ENCODE data around the gene LRTM2. TPM values are rescaled to one million over a fixed set of nuclear protein-coding genes. Genes with fewer than 3 reads are reported as not detected.

LRTM2 gene
- total and polyA plus RNA-seq, 9 of the 15 experiments (the other 6 are each of a cell fraction or from before 2014, with no cell fraction given): 0.09 TPM; not detected in 8

GRCh38 chr12:1803736-1804135, 16.6 kb upstream of the LRTM2 start:
- intact Hi-C loops (cut with micrococcal nuclease): no loop called here
- TF ChIP-seq, protein P1, sequence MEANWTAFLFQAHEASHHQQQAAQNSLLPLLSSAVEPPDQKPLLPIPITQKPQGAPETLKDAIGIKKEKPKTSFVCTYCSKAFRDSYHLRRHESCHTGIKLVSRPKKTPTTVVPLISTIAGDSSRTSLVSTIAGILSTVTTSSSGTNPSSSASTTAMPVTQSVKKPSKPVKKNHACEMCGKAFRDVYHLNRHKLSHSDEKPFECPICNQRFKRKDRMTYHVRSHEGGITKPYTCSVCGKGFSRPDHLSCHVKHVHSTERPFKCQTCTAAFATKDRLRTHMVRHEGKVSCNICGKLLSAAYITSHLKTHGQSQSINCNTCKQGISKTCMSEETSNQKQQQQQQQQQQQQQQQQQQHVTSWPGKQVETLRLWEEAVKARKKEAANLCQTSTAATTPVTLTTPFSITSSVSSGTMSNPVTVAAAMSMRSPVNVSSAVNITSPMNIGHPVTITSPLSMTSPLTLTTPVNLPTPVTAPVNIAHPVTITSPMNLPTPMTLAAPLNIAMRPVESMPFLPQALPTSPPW (CRISPR knock-in tag; IDR thresholded peaks at IDR 0.05): no peak
- no peak for TF ChIP-seq ARID4B (CRISPR knock-in tag; IDR thresholded peaks at IDR 0.05)
- TF ChIP-seq, protein P2, sequence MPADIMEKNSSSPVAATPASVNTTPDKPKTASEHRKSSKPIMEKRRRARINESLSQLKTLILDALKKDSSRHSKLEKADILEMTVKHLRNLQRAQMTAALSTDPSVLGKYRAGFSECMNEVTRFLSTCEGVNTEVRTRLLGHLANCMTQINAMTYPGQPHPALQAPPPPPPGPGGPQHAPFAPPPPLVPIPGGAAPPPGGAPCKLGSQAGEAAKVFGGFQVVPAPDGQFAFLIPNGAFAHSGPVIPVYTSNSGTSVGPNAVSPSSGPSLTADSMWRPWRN (IDR thresholded peaks at IDR 0.05; ENCODE audit: low read depth): no peak
- TF ChIP-seq ZNF354B (CRISPR knock-in tag; IDR thresholded peaks at IDR 0.05): no peak
- TF ChIP-seq, protein P3, sequence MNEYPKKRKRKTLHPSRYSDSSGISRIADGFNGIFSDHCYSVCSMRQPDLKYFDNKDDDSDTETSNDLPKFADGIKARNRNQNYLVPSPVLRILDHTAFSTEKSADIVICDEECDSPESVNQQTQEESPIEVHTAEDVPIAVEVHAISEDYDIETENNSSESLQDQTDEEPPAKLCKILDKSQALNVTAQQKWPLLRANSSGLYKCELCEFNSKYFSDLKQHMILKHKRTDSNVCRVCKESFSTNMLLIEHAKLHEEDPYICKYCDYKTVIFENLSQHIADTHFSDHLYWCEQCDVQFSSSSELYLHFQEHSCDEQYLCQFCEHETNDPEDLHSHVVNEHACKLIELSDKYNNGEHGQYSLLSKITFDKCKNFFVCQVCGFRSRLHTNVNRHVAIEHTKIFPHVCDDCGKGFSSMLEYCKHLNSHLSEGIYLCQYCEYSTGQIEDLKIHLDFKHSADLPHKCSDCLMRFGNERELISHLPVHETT (CRISPR knock-in tag; conservative IDR thresholded peaks at IDR 0.05 in 1 of 2, IDR thresholded peaks at IDR 0.05 in 1 of 2): no peak
- TF ChIP-seq ZNF444 (CRISPR knock-in tag; IDR thresholded peaks at IDR 0.05): no peak
- TF ChIP-seq ZNF398 (CRISPR knock-in tag; IDR thresholded peaks at IDR 0.05): no peak
- TF ChIP-seq SPI1 (IDR thresholded peaks at IDR 0.05; ENCODE audit: borderline replicate concordance, low read depth, low read length): no peak

More at GRCh38 chr12:1803736-1804135, 16.6 kb upstream of the LRTM2 start:
- ATAC-seq (no peak), DNase-seq (ENCODE audit: extremely low read depth in 1 of 4, low spot score in 3 of 4) (no peak), FAIRE-seq (no peak)
- CTCF ChIA-PET (ENCODE audit: low intra/inter-chr PET ratio): no interaction called here
- Histone ChIP-seq H3K4me2 (ENCODE audit: insufficient read depth, low read length) (no peak overlapping the region), H3K27me3 (ENCODE audit: control insufficient read depth in 2 of 2, insufficient read depth in 2 of 2, low read length in 2 of 2) (no peaks in the 10 kb centered on the region), H3K36me3 (ENCODE audit: control insufficient read depth, insufficient read depth, low read length) (no peaks in the 10 kb centered on the region), H3K79me2 (ENCODE audit: control insufficient read depth, insufficient read depth, low read length) (no peaks in the 10 kb centered on the region), H3K9me3 (replicated peaks; ENCODE audit: control insufficient read depth, insufficient read depth, low read depth, low read length) (no peaks in the 10 kb centered on the region), H4K20me1 (replicated peaks; ENCODE audit: control insufficient read depth, insufficient read depth, low read length) (no peaks in the 10 kb centered on the region), H3K9ac (ENCODE audit: insufficient read depth in 1 of 2, low read depth in 2 of 2, low read length in 2 of 2) (no peak overlapping the region), H3K9me1 (ENCODE audit: control insufficient read depth, insufficient read depth, low read length) (no peaks in the 10 kb centered on the region), H3K4me1 (replicated peaks in 1 of 2; ENCODE audit: control insufficient read depth in 2 of 2, insufficient read depth in 2 of 2, low read length in 2 of 2) (peaks cover 6 to 18% of the 10 kb centered on the region in 2 experiments; a peak in 4 of 5 replicates), H3K4me3 (no peak overlapping the region), H2AFZ (ENCODE audit: low read depth, low read length) (peak overlapping the region; percentile 97), H3K27ac (ENCODE audit: extremely low read depth, low read depth, low read length) (no peak overlapping the region; the same call in 2 of the 3 replicates)
- in situ Hi-C loops (cut with MboI): no loop called here
- WGBS (ENCODE audit: insufficient coverage, low coverage, missing lambda C conversion rate): 57% methylated on average over 7 of the region's 7 CpGs
- POLR2A ChIA-PET: no interaction called here
- BruUV-seq (replicated peaks): no TSS peak

All from K562 (cell line).